NCI-H82 treated with DMSO at 0.1 percent for 48 hours (cell line): ENCODE results near the gene OR56B4.
"Not testable (repeated sequence)": the region's sequence is repeated elsewhere in the genome, so short reads cannot be mapped to it uniquely, and the experiment has no call there.

Source experiments
- DNase-seq: peaks from one replicate; lab custom pipeline; 2025; ENCODE audit not compliant: unreplicated experiment; lab: John Stamatoyannopoulos, UW

The OR56B4 gene

GRCh38 chr11:6143737-6144136 lies 36.3 kb downstream of the OR56B4 start:
- DNase-seq: not testable (repeated sequence)

- DNase-seq: no peak
Measured at GRCh38 chr11:6151117-6151516, 43.6 kb downstream of the OR56B4 start.

DNA sequence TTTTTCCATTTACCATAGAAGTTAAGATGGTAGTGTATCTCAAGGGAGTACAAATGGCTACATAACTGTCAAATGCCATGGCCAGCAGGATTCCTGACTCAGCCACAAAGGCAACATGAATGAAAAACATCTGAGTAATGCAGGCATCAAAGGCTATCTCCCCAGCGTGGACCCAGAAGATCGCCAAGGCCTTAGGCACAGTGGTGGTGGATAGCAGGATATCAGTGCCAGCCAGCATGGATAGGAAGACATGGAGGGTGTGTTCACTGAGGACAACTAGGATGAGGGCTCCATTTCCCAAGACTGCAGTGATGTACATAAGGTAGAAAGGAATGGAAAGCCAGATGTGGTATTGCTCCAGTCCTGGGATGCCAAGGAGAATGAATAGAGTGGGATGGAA lies 44.6 kb downstream of the OR56B4 start:
- DNase-seq: no peak

DNA sequence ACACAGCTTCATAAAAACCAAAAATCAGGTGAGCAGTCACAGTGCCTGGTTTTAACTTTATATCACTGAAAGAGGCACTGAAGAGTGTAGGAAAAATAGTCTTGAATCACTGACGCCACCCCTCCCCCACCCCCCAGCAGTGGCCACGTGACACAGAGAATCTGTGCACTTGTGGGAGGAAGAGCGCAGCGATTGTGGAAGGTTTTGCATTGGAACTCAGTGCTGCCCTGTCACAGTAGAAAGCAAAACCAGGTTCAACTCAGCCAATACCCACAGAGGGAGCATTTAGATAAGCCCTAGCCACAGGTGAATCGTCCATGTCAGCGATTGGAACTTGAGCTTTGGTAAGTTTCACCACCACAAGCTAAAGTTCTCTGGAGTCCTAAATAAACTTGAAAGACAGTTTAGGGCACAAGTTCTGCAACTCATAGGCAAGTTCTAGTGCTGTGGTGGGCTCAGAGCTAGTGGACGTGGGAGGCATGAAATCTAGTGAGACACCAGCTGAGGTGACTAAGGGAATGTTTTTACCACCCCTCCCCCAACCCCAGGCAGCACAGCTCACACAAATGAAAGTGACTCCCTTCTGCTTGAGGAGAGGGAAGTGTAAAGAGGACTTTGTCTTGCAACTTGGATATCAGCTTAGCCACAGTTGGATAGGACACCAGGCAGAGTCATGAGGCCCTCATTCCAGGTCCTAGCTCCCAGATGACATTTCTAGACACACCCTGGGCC lies 49.3 kb downstream of the OR56B4 start:
- DNase-seq: no peak
